ENCODE measurements around the gene SH2D4B.

GRCh38 chr10:80542053-80542452 lies 4.4 kb downstream of the SH2D4B start:
- TF ChIP-seq ZNF274 (IDR thresholded peaks at IDR 0.05; ENCODE audit: low read depth, low read length) (no peak), SUZ12 (IDR thresholded peaks at IDR 0.05; ENCODE audit: extremely low read depth, insufficient read depth, insufficient read length) (no peak), YY1 (IDR thresholded peaks at IDR 0.05; ENCODE audit: insufficient read depth, insufficient read length) (no peak)
